Inflammatory macrophage treated with lipopolysaccharide for 4 hours (primary cell): ENCODE results near the gene DLGAP1.

ENCODE experiments used
- DNase-seq: peaks from one replicate; pipeline ENCODE4 v3.0.0-alpha.2; 2020

DLGAP1 gene

GRCh38 chr18:4284528-4284927 lies 170.6 kb downstream of the DLGAP1 start:
- no peak for DNase-seq

GRCh38 chr18:4283746-4284291 lies 171.3 kb downstream of the DLGAP1 start:
- no peak for DNase-seq

GRCh38 chr18:4282954-4283353 lies 172.2 kb downstream of the DLGAP1 start:
- no peak for DNase-seq

- DNase-seq, result no peak
Measured at GRCh38 chr18:4276953-4277585, 178.0 kb downstream of the DLGAP1 start.

GRCh38 chr18:4271952-4272351 lies 183.2 kb downstream of the DLGAP1 start:
- no peak for DNase-seq

DNA sequence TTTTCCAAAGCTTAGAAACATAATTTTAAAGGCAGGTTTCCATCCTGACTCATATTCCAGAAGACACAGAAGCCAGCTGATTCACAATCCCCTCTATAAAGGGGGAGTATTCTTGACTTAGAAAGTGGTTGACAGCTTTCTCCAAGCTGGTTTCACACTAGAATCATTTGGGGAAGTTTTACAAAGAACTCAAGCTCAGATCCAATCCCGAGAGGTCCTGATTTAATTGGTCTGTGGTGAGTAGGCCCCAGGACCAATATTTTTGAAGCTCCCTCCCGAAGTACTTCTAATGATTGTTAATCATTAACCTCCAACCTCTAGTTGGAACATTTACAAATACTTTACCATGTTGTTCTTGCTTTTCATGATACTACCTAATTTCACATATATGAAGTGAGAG lies 184.1 kb downstream of the DLGAP1 start:
- DNase-seq, result no peak

- no peak for DNase-seq
Measured at GRCh38 chr18:4270016-4270415, 185.1 kb downstream of the DLGAP1 start.

GRCh38 chr18:4267641-4268040 lies 187.5 kb downstream of the DLGAP1 start:
- no peak for DNase-seq

DNA sequence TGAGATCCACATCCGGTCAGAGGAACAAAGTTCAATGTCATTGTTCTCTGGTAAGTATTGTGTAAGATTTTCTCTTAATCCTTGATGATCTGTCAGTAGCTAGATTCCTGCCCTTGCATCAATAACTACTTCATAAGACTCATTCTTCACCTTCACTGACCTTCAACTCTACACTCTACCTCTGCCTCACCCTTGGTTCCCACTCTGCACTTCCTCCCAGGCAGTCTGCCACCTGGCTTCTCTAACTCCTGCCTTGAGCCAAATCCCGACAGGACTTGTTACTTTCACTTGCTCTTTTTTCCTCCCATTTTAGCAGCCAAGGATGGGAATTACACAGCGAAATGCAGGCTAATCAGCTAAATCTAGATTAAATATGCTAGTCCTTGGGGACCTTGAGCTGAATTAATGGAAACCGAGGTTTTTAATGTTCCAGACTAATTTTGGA lies 190.7 kb downstream of the DLGAP1 start:
- no peak for DNase-seq

DNA sequence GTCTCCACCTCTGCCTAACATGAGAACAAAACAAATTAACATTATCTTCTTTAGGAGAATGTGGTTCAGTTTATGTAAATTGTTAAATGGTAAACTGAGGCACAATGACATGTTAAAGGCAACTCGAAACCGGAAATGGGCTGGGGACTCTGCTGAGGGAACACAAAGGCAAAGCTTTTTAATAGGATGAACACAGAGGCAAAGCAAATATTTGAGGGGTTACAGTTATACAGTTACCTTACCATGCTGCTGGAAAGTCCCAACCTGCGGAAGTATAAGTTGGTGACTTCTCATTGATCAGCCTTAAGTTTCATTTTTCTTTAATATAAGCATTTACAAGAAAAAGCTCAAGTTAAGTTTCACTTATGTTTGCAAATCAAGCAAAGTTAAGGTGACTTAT lies 195.0 kb downstream of the DLGAP1 start:
- DNase-seq, result no peak

DNA sequence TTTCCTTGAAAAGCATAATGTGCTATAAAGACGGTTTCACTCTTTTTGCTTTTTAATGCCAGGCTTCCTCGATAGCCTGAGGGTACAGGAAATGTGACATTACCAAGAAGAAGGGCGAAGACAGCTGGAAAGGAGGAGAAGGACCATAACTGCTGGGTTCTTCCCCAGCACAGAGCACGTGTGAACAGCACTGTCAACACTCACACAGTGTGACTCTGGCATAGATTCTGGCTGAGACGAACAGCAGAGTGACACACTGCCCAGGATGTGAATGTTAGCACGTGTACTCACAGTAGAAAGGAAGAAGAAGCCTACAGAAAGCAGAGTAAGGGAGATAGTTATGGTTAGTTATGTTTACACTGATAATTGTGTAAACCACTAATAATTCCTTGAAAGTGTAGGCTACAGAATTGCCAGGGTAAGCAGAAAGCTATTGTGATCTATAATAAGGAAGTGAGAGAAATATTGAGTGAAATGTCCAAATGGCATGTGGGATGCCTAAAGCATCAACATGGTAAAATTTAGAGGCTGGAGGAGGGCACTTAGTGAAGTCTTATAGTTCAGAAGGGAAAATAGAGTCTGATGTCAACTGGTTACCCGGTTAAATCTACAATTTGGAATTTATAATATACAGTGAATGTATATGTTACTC lies 198.2 kb downstream of the DLGAP1 start:
- no peak for DNase-seq

DNA sequence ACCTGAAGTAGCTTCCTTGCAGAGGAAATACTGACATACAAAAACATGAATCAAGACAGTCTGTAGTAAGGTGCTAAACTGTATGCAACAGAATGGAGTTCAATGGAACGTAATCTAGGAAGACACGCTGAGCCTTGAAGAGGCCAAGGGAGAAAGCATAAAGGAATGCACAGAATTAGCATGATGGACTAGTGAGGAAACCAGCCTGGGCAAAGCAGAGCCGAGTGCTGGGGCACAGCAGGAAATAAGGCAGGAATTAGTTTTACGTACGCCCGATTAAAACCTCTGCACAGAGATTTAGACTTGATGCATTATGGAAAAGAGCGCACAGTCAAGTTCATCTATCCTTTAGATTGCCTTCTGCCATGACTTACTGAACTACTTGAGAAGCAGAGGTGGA lies 200.3 kb downstream of the DLGAP1 start:
- DNase-seq, result no peak

DNA sequence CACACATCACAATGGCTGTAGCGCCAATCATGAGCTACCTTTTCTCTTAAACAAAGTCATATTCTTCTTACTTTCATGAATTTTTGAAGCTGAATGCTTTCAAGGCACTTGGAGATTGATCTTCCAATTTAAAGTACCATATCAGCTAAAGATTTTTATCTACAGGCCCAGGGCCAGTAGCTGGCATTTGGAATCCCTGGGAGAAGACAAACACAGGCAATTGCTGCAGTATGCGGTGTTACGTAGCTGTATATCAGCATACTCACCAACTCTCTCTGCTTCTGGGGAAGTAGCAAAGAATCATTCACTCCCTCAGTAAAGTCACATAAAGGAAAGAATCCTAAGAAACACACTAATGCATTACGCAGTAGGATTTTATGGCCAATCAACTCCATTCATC lies 202.3 kb downstream of the DLGAP1 start:
- no peak for DNase-seq

GRCh38 chr18:4251873-4252272 lies 203.2 kb downstream of the DLGAP1 start:
- no peak for DNase-seq

DNA sequence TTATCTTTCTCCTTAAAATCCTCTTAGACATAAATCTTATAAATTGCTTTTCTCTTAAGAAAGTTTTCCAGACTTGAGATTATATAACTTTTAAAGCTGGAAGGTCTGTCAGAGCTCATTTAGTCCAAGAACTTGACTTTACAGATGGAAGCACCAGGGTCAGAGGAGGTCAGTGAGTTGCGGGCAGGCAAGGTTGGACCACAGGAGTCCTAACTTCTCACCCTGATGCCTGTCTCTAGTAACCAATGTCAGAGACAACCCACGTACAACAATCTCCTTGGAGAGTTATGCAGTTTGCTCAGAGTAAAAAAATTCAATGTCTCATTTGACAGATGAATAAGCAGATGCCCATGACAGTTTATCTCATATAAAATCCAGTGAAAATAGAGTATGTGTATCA lies 203.9 kb downstream of the DLGAP1 start:
- no peak for DNase-seq

GRCh38 chr18:4250141-4250540 lies 205.0 kb downstream of the DLGAP1 start:
- DNase-seq, result no peak

DNA sequence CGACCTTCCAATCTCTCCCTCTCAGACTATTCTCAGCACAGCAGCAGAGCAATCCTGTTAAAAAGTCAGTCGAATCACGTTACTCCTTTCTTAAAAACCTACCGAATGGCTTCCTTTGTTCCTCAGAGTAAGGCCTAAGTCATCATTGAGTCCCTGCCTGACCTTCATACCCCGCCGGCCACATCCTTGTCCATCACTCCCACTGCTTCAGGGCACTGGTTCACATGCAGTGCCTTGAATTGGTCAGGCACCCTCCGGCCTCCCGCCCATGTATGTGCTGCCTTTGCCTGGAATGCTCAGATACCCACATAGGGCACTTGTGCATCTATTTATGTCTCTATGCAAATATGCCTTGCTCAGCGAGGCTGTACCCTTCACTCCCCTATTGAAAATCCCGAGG lies 206.4 kb downstream of the DLGAP1 start:
- no peak for DNase-seq

GRCh38 chr18:4246374-4246773 lies 208.7 kb downstream of the DLGAP1 start:
- no peak for DNase-seq

- no peak for DNase-seq
Measured at GRCh38 chr18:4245456-4245855, 209.7 kb downstream of the DLGAP1 start.

DNA sequence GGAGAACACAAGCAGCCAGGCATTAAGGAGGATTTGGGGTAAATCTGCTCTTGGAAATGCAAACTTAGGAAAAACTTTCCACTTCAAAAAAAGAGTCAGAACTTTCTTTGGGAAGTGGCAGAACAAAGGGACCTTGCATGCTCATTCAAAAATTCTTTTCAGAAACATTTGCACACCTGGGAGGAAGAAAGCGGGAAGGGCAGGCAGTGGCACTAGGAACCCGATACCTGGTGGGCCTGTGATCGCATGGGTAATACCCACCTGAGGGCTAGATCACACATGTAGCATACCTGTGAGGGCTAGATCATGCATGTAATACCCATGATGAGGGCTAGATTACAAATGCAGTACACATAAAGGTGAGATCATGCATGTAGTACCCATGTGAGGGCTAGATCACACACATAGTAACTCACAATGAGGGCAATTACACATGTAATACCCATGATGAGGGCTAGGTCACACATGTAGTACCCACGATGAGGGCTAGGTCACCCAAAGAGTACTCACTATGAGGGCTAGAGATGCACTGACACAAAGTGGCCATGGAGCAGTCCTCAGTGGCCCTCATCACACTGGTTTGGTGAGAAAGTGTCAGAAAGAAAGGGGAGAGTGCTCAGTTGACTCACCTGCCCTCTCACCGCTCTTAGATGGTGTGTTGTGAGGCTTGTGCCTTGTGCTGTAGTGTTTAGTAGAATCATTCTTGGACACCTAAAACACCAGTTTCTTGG lies 212.5 kb downstream of the DLGAP1 start:
- no peak for DNase-seq

GRCh38 chr18:4241090-4241617 lies 214.0 kb downstream of the DLGAP1 start:
- DNase-seq, result no peak

- DNase-seq, result no peak
Measured at GRCh38 chr18:4238966-4239365, 216.1 kb downstream of the DLGAP1 start.

GRCh38 chr18:4237664-4238041 lies 217.5 kb downstream of the DLGAP1 start:
- DNase-seq, result no peak
